ENCODE measurements around the gene SPAAR. TPM values are rescaled to one million over a fixed set of nuclear protein-coding genes. Genes with fewer than 3 reads are reported as not detected.

Gene SPAAR
- total and polyA plus RNA-seq, 11 donors: 4.1 to 11.3 (median 7.0) TPM

DNA sequence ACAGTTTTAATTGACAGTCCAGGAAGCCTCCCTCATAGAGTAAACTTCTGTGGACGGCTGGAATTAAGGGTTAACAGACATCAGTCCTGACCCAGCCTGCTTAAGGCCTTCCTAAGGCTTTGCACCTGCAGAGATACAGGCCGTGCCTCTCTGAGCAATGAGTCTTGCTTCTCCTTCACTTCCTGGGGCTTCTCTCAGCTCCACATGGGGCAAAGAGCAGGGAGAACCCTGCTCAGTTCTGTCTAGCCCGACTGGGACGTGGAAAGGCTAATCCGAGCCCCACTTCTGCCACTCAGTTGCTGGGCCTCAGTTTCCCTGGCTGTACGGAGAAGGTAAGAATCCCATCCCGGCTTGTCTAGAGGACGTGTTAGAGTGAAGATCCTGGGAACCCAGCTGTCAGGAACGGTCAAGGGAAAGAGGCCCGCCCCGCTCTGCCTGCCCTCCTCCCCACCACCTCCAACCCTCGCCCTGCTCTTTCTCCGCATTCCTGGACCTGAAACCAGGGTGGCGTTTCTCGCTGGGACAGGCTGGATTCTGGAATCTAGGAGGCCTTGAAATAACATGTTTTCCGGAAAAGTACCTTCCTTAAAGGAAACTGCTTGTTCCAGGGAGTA, 6.5 kb downstream of the SPAAR start:
- Histone ChIP-seq H3K9me3 (no peaks in the 10 kb centered on the region), H3K27ac (peak overlapping the region; percentile 68 to 93 (median 83)), H3K27me3 (no peaks in the 10 kb centered on the region), H3K36me3 (no peaks in the 10 kb centered on the region), H3K4me1 (peaks cover 19 to 90% (median 55%) of the 10 kb centered on the region in 12 donors), H3K4me3 (no peak overlapping the region)
- intact Hi-C loops (cut with DNase I): no loop called here
- ATAC-seq (peak in 3 of 4 donors; percentile 13 to 29 (median 18)), DNase-seq (peak in 1 of 5 donors; percentile 61)
- 61 to 77% (median 76%) methylated on average over 15 to 16 of the region's 16 CpGs for WGBS, 4 donors
- TF ChIP-seq POLR2A (IDR thresholded peaks at IDR 0.05): no peak
- TF ChIP-seq, protein P1, sequence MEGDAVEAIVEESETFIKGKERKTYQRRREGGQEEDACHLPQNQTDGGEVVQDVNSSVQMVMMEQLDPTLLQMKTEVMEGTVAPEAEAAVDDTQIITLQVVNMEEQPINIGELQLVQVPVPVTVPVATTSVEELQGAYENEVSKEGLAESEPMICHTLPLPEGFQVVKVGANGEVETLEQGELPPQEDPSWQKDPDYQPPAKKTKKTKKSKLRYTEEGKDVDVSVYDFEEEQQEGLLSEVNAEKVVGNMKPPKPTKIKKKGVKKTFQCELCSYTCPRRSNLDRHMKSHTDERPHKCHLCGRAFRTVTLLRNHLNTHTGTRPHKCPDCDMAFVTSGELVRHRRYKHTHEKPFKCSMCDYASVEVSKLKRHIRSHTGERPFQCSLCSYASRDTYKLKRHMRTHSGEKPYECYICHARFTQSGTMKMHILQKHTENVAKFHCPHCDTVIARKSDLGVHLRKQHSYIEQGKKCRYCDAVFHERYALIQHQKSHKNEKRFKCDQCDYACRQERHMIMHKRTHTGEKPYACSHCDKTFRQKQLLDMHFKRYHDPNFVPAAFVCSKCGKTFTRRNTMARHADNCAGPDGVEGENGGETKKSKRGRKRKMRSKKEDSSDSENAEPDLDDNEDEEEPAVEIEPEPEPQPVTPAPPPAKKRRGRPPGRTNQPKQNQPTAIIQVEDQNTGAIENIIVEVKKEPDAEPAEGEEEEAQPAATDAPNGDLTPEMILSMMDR (IDR thresholded peaks at IDR 0.05): no peak

DNA sequence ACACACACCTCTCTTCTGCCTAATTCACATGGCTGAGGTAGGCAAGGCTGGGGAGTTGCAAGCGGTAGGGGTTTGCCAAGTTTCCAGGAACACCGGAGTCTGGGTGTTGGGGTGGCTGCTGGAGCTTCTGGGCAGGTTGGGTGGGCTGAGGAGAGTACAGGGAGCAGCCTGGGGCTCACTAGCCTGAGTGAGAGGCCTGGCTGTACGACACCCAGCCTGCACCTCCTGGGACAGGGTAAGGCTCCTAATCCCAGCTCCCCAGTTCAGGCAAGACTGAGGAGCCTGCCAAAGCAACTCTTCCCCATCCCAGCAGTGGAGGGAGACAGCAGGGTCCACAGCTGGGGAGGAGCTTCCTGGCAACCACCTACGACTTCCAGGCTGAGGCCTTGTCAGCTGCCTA, 8.0 kb downstream of the SPAAR start:
- Histone ChIP-seq H3K27ac (peak overlapping the region; percentile 68 to 93 (median 83)), H3K4me1 (peaks cover 19 to 78% (median 50%) of the 10 kb centered on the region in 12 donors), H3K27me3 (no peaks in the 10 kb centered on the region), H3K4me3 (no peak overlapping the region), H3K36me3 (no peaks in the 10 kb centered on the region), H3K9me3 (no peaks in the 10 kb centered on the region)
- ATAC-seq: no peak
- no peak for DNase-seq
- WGBS, 4 donors: 65 to 86% (median 69%) methylated on average over 2 to 4 of the region's 4 CpGs
- no peak for TF ChIP-seq POLR2A (IDR thresholded peaks at IDR 0.05)
- TF ChIP-seq, protein P1 (IDR thresholded peaks at IDR 0.05): no peak
- intact Hi-C loops (cut with DNase I): no loop called here

DNA sequence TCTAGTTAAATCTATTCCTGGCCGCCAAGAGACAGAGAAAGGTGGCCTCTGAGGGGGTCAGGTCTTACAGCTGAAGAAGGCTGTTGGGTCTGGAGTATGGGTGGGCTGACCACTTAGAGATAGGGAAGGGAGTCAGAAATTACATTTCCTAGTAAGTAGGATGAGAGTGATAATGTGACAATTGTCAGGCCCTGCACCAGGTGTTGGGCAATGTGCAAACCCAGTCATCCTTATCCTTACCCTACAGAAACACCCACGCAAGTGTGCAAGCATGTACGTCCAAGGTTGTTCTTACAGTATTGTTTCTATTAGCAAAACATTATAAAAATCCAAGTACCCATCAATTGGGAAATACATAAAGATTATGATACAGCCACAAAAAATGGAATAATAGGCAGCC, 9.5 kb downstream of the SPAAR start:
- H3K4me1 ChIP-seq: peaks cover 19 to 75% (median 51%) of the 10 kb centered on the region in 12 donors
- WGBS, 4 donors: 58 to 74% (median 65%) methylated on average over 3 of the region's 3 CpGs
- peak overlapping the region; percentile 68 to 93 (median 83) for H3K27ac ChIP-seq
- intact Hi-C loops (cut with DNase I): no loop called here
- H3K9me3 ChIP-seq: no peaks in the 10 kb centered on the region
- no peaks in the 10 kb centered on the region for H3K27me3 ChIP-seq
- no peak for TF ChIP-seq POLR2A (IDR thresholded peaks at IDR 0.05)
- TF ChIP-seq, protein P1 (IDR thresholded peaks at IDR 0.05): no peak
- no peak for DNase-seq
- no peaks in the 10 kb centered on the region for H3K36me3 ChIP-seq
- no peak overlapping the region for H3K4me3 ChIP-seq
- ATAC-seq: no peak

DNA sequence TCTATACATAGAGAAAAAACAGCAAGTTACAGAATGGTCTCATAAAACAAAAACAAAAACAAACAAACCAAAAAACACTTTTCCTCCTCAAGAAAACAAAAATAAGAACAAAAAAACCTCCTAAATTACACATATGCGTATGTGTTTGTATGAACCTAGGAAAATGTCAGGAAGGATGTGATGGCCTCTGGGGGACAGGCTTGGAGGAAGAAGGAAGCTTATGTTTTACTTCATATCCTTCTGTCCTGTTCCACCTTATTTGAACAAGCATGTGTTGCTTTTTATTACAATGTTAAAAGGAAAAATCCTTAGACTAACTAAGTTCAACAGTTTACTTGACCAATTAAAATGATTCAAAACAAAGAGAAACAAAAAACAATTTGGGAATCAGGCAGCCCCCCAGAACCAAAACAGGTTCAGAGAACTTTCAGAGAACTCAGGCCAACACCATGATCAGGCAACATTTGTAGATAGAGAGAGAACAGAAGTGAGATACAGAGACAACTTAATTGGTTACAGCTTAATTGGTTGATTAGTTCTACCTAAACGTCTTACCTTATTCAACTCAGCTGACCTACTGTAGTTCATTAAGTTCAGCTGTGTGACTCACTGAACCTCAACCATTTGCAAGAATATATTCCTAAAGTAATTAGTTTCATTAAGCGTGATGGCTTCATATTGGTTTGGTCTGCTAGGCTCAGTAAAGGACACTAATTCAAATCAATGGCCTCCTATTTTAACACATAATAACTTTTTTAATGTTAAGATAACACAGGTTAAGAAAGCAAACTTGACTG, 10.1 kb downstream of the SPAAR start:
- H3K27ac ChIP-seq: peak overlapping the region; percentile 65 to 93 (median 83)
- H3K9me3 ChIP-seq: no peaks in the 10 kb centered on the region
- DNase-seq (peak in 1 of 5 donors; percentile 17), ATAC-seq (peak in 1 of 4 donors; percentile 52)
- H3K4me3 ChIP-seq: no peak overlapping the region
- intact Hi-C loops (cut with DNase I): no loop called here
- no peak for TF ChIP-seq POLR2A (IDR thresholded peaks at IDR 0.05)
- TF ChIP-seq, protein P1 (IDR thresholded peaks at IDR 0.05): no peak
- 52 to 71% (median 63%) methylated on average over 3 of the region's 3 CpGs for WGBS, 4 donors
- no peaks in the 10 kb centered on the region for H3K36me3 ChIP-seq
- H3K4me1 ChIP-seq: peaks cover 19 to 75% (median 53%) of the 10 kb centered on the region in 12 donors
- H3K27me3 ChIP-seq: no peaks in the 10 kb centered on the region

Measured in heart left ventricle (tissue), 16 donors.